Mucosa of stomach (tissue), 1 donor: Measurements from ENCODE around the gene RPL14.
A peak's percentile ranks its signal among the peaks of the same experiment; 100 is the strongest.

ENCODE experiments used
- H3K27me3 ChIP-seq: one replicate; pipeline ENCODE4 v1.7.0; 2013; ENCODE audit warnings: mild to moderate bottlenecking, low read length; ENCODE audit not compliant: control insufficient read depth, insufficient read depth
- H3K36me3 ChIP-seq: one replicate; pipeline ENCODE4 v1.7.0; 2013; ENCODE audit warnings: low read length; ENCODE audit not compliant: control insufficient read depth, insufficient read depth
- H3K4me1 ChIP-seq: one replicate; pipeline ENCODE4 v1.7.0; 2013; ENCODE audit warnings: mild to moderate bottlenecking, low read length; ENCODE audit not compliant: control insufficient read depth, insufficient read depth
- H3K4me3 ChIP-seq: one replicate; pipeline ENCODE4 v1.7.0; 2013; ENCODE audit warnings: low read length
- H3K9ac ChIP-seq: one replicate; pipeline ENCODE4 v1.7.0; 2013; ENCODE audit warnings: mild to moderate bottlenecking, low read length, moderate library complexity
- H3K9me3 ChIP-seq: one replicate; pipeline ENCODE4 v1.7.0; 2013; ENCODE audit warnings: mild to moderate bottlenecking, low read length, moderate library complexity; ENCODE audit not compliant: control insufficient read depth
- donor health status: Pancreatic carcinoma.

RPL14 gene

GRCh38 chr3:40465111-40465407 is 7.9 kb downstream of the RPL14 start:
- Histone ChIP-seq H3K4me1 (peaks cover 6% of the 10 kb centered on the region), H3K4me3 (no peak overlapping the region), H3K9ac (no peak overlapping the region), H3K36me3 (no peaks in the 10 kb centered on the region), H3K9me3 (no peaks in the 10 kb centered on the region), H3K27me3 (no peaks in the 10 kb centered on the region)

GRCh38 chr3:40465456-40465855 is 8.3 kb downstream of the RPL14 start:
- Histone ChIP-seq H3K4me3 (no peak overlapping the region), H3K36me3 (no peaks in the 10 kb centered on the region), H3K27me3 (no peaks in the 10 kb centered on the region)

GRCh38 chr3:40468018-40468417 is 10.9 kb downstream of the RPL14 start:
- Histone ChIP-seq H3K4me1 (peaks cover 6% of the 10 kb centered on the region), H3K9me3 (no peaks in the 10 kb centered on the region), H3K9ac (no peak overlapping the region), H3K36me3 (no peaks in the 10 kb centered on the region), H3K4me3 (no peak overlapping the region), H3K27me3 (no peaks in the 10 kb centered on the region)

More at GRCh38 chr3:40465456-40465855, 8.3 kb downstream of the RPL14 start:
- H3K9ac ChIP-seq, result no peak overlapping the region
- peaks cover 6% of the 10 kb centered on the region for H3K4me1 ChIP-seq
- H3K9me3 ChIP-seq, result no peaks in the 10 kb centered on the region

GRCh38 chr3:40470701-40471100 is 13.6 kb downstream of the RPL14 start:
- H3K36me3 ChIP-seq, result no peaks in the 10 kb centered on the region
- H3K9me3 ChIP-seq, result no peaks in the 10 kb centered on the region
- H3K27me3 ChIP-seq, result no peaks in the 10 kb centered on the region
- H3K4me1 ChIP-seq, result peaks cover 6% of the 10 kb centered on the region
- no peak overlapping the region for H3K4me3 ChIP-seq
- H3K9ac ChIP-seq, result no peak overlapping the region

- Histone ChIP-seq H3K4me1 (no peaks in the 10 kb centered on the region), H3K27me3 (no peaks in the 10 kb centered on the region), H3K4me3 (peak within 1 kb of the TSS; percentile 70), H3K36me3 (no peaks in the 10 kb centered on the region), H3K9ac (peak within 1 kb of the TSS; percentile 70), H3K9me3 (no peaks in the 10 kb centered on the region)
Observed at GRCh38 chr3:40476478-40477470, 19.6 kb downstream of the RPL14 start, which contains the start of gene ZNF619. TSS of gene ZNF619 (plus strand) at chr3:40477122. CDS start at chr3:40477980, 858 bp downstream.

- Histone ChIP-seq H3K9ac (peak overlapping the region; percentile 70), H3K4me3 (peak overlapping the region; percentile 70), H3K27me3 (no peaks in the 10 kb centered on the region), H3K36me3 (no peaks in the 10 kb centered on the region), H3K4me1 (no peaks in the 10 kb centered on the region), H3K9me3 (no peaks in the 10 kb centered on the region)
Observed at GRCh38 chr3:40477666-40478065, 20.5 kb downstream of the RPL14 start.

GRCh38 chr3:40487172-40487571 is 30.0 kb downstream of the RPL14 start:
- Histone ChIP-seq H3K9me3 (peaks cover 13% of the 10 kb centered on the region), H3K27me3 (no peaks in the 10 kb centered on the region), H3K9ac (no peak overlapping the region), H3K36me3 (peaks cover 11% of the 10 kb centered on the region), H3K4me1 (no peaks in the 10 kb centered on the region), H3K4me3 (no peak overlapping the region)

- H3K4me3 ChIP-seq, result no peak overlapping the region
- H3K9ac ChIP-seq, result no peak overlapping the region
- peaks cover 11% of the 10 kb centered on the region for H3K36me3 ChIP-seq
- no peaks in the 10 kb centered on the region for H3K27me3 ChIP-seq
- H3K9me3 ChIP-seq, result peaks cover 13% of the 10 kb centered on the region
- no peaks in the 10 kb centered on the region for H3K4me1 ChIP-seq
Observed at GRCh38 chr3:40490916-40491315, 33.8 kb downstream of the RPL14 start.

- Histone ChIP-seq H3K36me3 (no peaks in the 10 kb centered on the region), H3K4me3 (no peak overlapping the region), H3K9ac (no peak overlapping the region)
Observed at GRCh38 chr3:40494698-40495097, 37.6 kb downstream of the RPL14 start.

GRCh38 chr3:40497288-40497687 is 40.1 kb downstream of the RPL14 start:
- no peak overlapping the region for H3K9ac ChIP-seq

More at GRCh38 chr3:40494698-40495097, 37.6 kb downstream of the RPL14 start:
- no peaks in the 10 kb centered on the region for H3K9me3 ChIP-seq
- no peaks in the 10 kb centered on the region for H3K4me1 ChIP-seq
- H3K27me3 ChIP-seq, result no peaks in the 10 kb centered on the region

GRCh38 chr3:40499952-40500351 is 42.8 kb downstream of the RPL14 start:
- Histone ChIP-seq H3K27me3 (no peaks in the 10 kb centered on the region), H3K9me3 (no peaks in the 10 kb centered on the region), H3K4me1 (no peaks in the 10 kb centered on the region), H3K4me3 (no peak overlapping the region), H3K36me3 (no peaks in the 10 kb centered on the region), H3K9ac (no peak overlapping the region)

More at GRCh38 chr3:40497288-40497687, 40.1 kb downstream of the RPL14 start:
- Histone ChIP-seq H3K27me3 (no peaks in the 10 kb centered on the region), H3K4me3 (no peak overlapping the region), H3K4me1 (no peaks in the 10 kb centered on the region), H3K36me3 (no peaks in the 10 kb centered on the region), H3K9me3 (no peaks in the 10 kb centered on the region)

GRCh38 chr3:40502034-40502433 is 44.9 kb downstream of the RPL14 start:
- no peak overlapping the region for H3K4me3 ChIP-seq
- no peaks in the 10 kb centered on the region for H3K36me3 ChIP-seq
- no peak overlapping the region for H3K9ac ChIP-seq
- no peaks in the 10 kb centered on the region for H3K9me3 ChIP-seq
- H3K4me1 ChIP-seq, result no peaks in the 10 kb centered on the region
- no peaks in the 10 kb centered on the region for H3K27me3 ChIP-seq
